Heart left ventricle (tissue), 16 donors: ENCODE results near the gene DNAJB2. TPM values are rescaled to one million over a fixed set of nuclear protein-coding genes. Genes with fewer than 3 reads are reported as not detected.

Experiments used
- ATAC-seq, 4 donors: fragments of 200-7000 bp; cut with Tn5 transposase; one replicate each; pipeline ENCODE4 v1.9.1; 2020 to 2022; ENCODE audit warnings: moderate library complexity in 4 of 4, mild to moderate bottlenecking in 3 of 4, moderate number of reproducible peaks in 1 of 4
- DNase-seq, 5 donors: peaks; one replicate each; pipeline ENCODE4 v3.0.0-alpha.2; 2020
- H3K27ac ChIP-seq, 12 donors: fragments of 200-600 bp; sonication (generic) in 4 of 12; one replicate each; pipeline versions ENCODE4 v1.5.0 to v1.8.0; 2016 to 2022; ENCODE audit warnings: mild to moderate bottlenecking in 2 of 12
- H3K27me3 ChIP-seq, 9 donors: fragments of 200-600 bp; sonication (generic) in 2 of 9; one replicate each; pipeline versions ENCODE4 v1.5.1 to v1.8.0; 2016 to 2022; ENCODE audit warnings: mild to moderate bottlenecking in 3 of 9
- H3K36me3 ChIP-seq, 9 donors: fragments of 200-600 bp; sonication (generic) in 2 of 9; one replicate each; pipeline versions ENCODE4 v1.5.0 to v1.8.0; 2018 to 2022; ENCODE audit warnings: mild to moderate bottlenecking in 2 of 9
- H3K4me1 ChIP-seq, 12 donors: fragments of 200-600 bp; sonication (generic) in 4 of 12; one replicate each; pipeline versions ENCODE4 v1.5.0 to v1.8.0; 2016 to 2022; ENCODE audit warnings: mild to moderate bottlenecking in 3 of 12
- H3K4me3 ChIP-seq, 12 donors: fragments of 200-600 bp; sonication (generic) in 4 of 12; one replicate each; pipeline versions ENCODE4 v1.5.0 to v1.8.0; 2017 to 2022; ENCODE audit warnings: mild to moderate bottlenecking in 9 of 12, moderate library complexity in 4 of 12
- H3K9me3 ChIP-seq, 12 donors: fragments of 200-600 bp; sonication (generic) in 4 of 12; one replicate each; pipeline versions ENCODE4 v1.5.0 to v1.8.0; 2016 to 2022; ENCODE audit warnings: mild to moderate bottlenecking in 1 of 12
- CTCF ChIP-seq, 12 donors: fragments of 200-600 bp; sonication (generic) in 4 of 12; IDR thresholded peaks; one replicate each; pipeline versions ENCODE4 v1.5.0 to v1.8.0; 2018 to 2022; ENCODE audit warnings: antibody characterized with exemption in 12 of 12, mild to moderate bottlenecking in 5 of 12
- POLR2A ChIP-seq, 2 donors: fragments of 450-650 bp; IDR thresholded peaks; one replicate each; pipeline ENCODE4 v1.6.1; 2017; ENCODE audit warnings: antibody characterized with exemption in 2 of 2, mild to moderate bottlenecking in 2 of 2, moderate library complexity in 2 of 2
- WGBS, 4 donors: extraction: QIAGEN DNeasy Blood & Tissue Kit in 2 of 4; methylation state at CpG; one replicate each; pipeline versions ENCODE4 v1.1.5 to v1.1.7; 2013 to 2018; 5-methylcytosine and 5-hydroxymethylcytosine counted together
- intact Hi-C, 10 donors: fragments of 100-400 bp; cut with DNase I; formaldehyde crosslinking; loops; one replicate each; pipeline versions ENCODE4 v1.11.1 to v1.14.2; 2022
- polyA plus RNA-seq, 2 donors: library from polyadenylated mRNA; stranded (reverse); fragments of 200-250 nt; gene quantifications; one replicate each; pipeline ENCODE4 v1.2.3, GENCODE V29; 2013
- total RNA-seq, 9 donors: library from RNA; depleted of rRNA in 2 of 9; stranded (reverse); fragments of >200 nt in 2 of 9; fragmentation: NEBNext Ultra II Directional in 3 of 9; extraction: Animal tissue kit (Norgen Biotek cat#: 25700) in 3 of 9; gene quantifications; one replicate each; pipeline versions ENCODE4 v1.1.0 to v1.2.4, GENCODE V29; 2016 to 2023
- donor health status: ischemic (EF 13 %, LVEDD 7.1; RV severe dilation, severe dysfunction).
- donor health status: healthy with polysubstance abuse.
- donor health status: DM: no; HTN: yes; CAD: no.
- donor health status: DM: no; HTN: no; CAD: no.
- donor health status: ischemic (EF 25% LVEDD 6.9; RV normal size, moderate dysfunction).
- donor health status: ischemic (EF 25% LVEDD 5.7; RV mildly dilated, moderate dysfunction).
- donor health status: healthy.
- donor health status: DM: yes; HTN: yes; CAD: no.
- donor health status: ischemic (EF 35%, LVEDD 5.7; RV mildly dilated, moderate dysfunction).
- donor health status: nonischemic (EF 11% LVEDD 7.7; RV severe dilation, severe dysfunction).
- donor health status: DM: yes; HTN: yes; CAD: no.
- donor health status: PGD.
- donor health status: ischemic (EF 29% LVEDD 5.4; RV normal size, mild dysfunction).
- donor health status: nonischemic (EF 23%, LVEDD 6.1; RV moderate dilation, normal function).

Gene DNAJB2
- total and polyA plus RNA-seq, 11 donors, result 61.3 to 181 (median 74.9) TPM

- Histone ChIP-seq H3K36me3 (peaks cover 0 to 25% (median 16%) of the 10 kb centered on the region in 9 donors), H3K4me1 (peaks cover 0 to 19% (median 4%) of the 10 kb centered on the region in 12 donors), H3K27me3 (no peaks in the 10 kb centered on the region), H3K27ac (peak overlapping the region in 9 of 12 donors; percentile 33 to 74 (median 49)), H3K4me3 (no peak overlapping the region), H3K9me3 (no peaks in the 10 kb centered on the region)
- intact Hi-C loops, result no loop called here
- ATAC-seq (no peak), DNase-seq (peak in 1 of 5 donors; percentile 2)
- 55 to 79% (median 71%) methylated on average over 6 of the region's 6 CpGs for WGBS, 4 donors
- TF ChIP-seq POLR2A (IDR thresholded peaks at IDR 0.05) (no peak), CTCF (IDR thresholded peaks at IDR 0.05) (no peak)
These were observed 10.0 kb downstream of the DNAJB2 start for GRCh38 chr2:219289195-219289536.

GRCh38 chr2:219289537-219290361 is 10.6 kb downstream of the DNAJB2 start:
- Histone ChIP-seq H3K27ac (peak overlapping the region in 10 of 12 donors; percentile 13 to 77 (median 62)), H3K36me3 (peaks cover 0 to 20% (median 10%) of the 10 kb centered on the region in 9 donors), H3K27me3 (no peaks in the 10 kb centered on the region), H3K9me3 (no peaks in the 10 kb centered on the region), H3K4me3 (no peak overlapping the region), H3K4me1 (peaks cover 0 to 23% (median 9%) of the 10 kb centered on the region in 12 donors)
- 47 to 56% (median 50%) methylated on average over 16 of the region's 16 CpGs for WGBS, 4 donors
- TF ChIP-seq POLR2A (IDR thresholded peaks at IDR 0.05), result no peak
- no peak for TF ChIP-seq CTCF (IDR thresholded peaks at IDR 0.05)
- intact Hi-C loops, result loop anchor here in 7 of 10 donors (5.0 to 10.0 kb wide), 6 partner anchors 42 to 235 kb away; partner anchors contain the start of genes DNPEP (in 2 of the 7), GLB1L (in 2 of the 7), STK16 (in 2 of the 7) and CNPPD1 (in 1 of the 7)
- DNase-seq (peak in 4 of 5 donors; percentile 70 to 78 (median 74)), ATAC-seq (peak; percentile 27 to 71 (median 65))

- Histone ChIP-seq H3K4me3 (no peak overlapping the region), H3K36me3 (peaks cover 0 to 11% (median 2%) of the 10 kb centered on the region in 9 donors), H3K27ac (peak overlapping the region in 4 of 12 donors; percentile 52 to 77 (median 73)), H3K9me3 (no peaks in the 10 kb centered on the region), H3K4me1 (peaks cover 0 to 25% (median 13%) of the 10 kb centered on the region in 12 donors), H3K27me3 (no peaks in the 10 kb centered on the region)
- intact Hi-C loops, result loop anchor here in 7 of 10 donors (5.0 to 10.0 kb wide), 6 partner anchors 43 to 236 kb away; partner anchors contain the start of genes DNPEP (in 2 of the 7), GLB1L (in 2 of the 7), STK16 (in 2 of the 7) and CNPPD1 (in 1 of the 7)
- ATAC-seq (no peak), DNase-seq (peak in 1 of 5 donors; percentile 13)
- WGBS, 4 donors, result 85 to 87% (median 87%) methylated on average over 16 of the region's 16 CpGs
- TF ChIP-seq POLR2A (IDR thresholded peaks at IDR 0.05) (no peak), CTCF (IDR thresholded peaks at IDR 0.05) (no peak)
These were observed 11.4 kb downstream of the DNAJB2 start for GRCh38 chr2:219290381-219291171.
